ENCODE results near the gene MTHFS.

The MTHFS gene

DNA sequence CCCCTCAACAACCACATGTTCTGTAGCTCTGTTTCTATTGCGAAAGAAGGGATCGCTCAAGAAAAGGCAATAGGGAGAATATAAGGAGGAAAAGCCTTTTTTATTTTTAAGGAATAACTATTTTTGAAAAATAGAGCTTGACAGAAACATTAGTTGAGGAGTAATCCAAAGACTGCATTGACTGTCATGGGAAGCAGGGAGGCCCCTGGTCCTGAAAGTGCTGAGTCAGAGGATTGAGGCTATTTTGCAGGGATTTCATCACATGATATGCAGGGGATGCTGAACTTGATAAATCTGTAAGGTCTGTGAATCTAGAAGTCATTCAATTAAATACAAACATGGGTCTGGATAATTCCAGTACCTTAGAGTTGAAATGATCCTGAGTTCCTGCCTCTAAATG lies 92.0 kb downstream of the MTHFS start:
- no peak overlapping the region for H3K4me2 ChIP-seq (ENCODE audit: low read depth, low read length, poor library complexity, severe bottlenecking)
- no peaks in the 10 kb centered on the region for H3K9me3 ChIP-seq (ENCODE audit: insufficient read depth, low read length)
- no peaks in the 10 kb centered on the region for H3F3A ChIP-seq (ENCODE audit: insufficient read depth)
- no peaks in the 10 kb centered on the region for H3K79me2 ChIP-seq (ENCODE audit: insufficient read depth, low read length)
- no peak for TF ChIP-seq CTCF (IDR thresholded peaks at IDR 0.05; ENCODE audit: insufficient read depth, low read length, poor library complexity, severe bottlenecking)
- TF ChIP-seq EZH2phosphoT487 (conservative IDR thresholded peaks at IDR 0.05; ENCODE audit: low read length), result no peak
- no peak overlapping the region for H3K27ac ChIP-seq (ENCODE audit: low read depth, low read length)
- no peaks in the 10 kb centered on the region for H4K20me1 ChIP-seq (ENCODE audit: low read depth, low read length)
- no peaks in the 10 kb centered on the region for H3K36me3 ChIP-seq (ENCODE audit: low read length)
- H3K9ac ChIP-seq (ENCODE audit: low read length), result no peak overlapping the region
- H3K27me3 ChIP-seq (ENCODE audit: low read length), result no peaks in the 10 kb centered on the region
- no peaks in the 10 kb centered on the region for H3K9me2 ChIP-seq (replicated peaks; ENCODE audit: insufficient read depth, low read length)
- H3K4me3 ChIP-seq (ENCODE audit: insufficient read depth, low read length, poor library complexity, severe bottlenecking), result no peak overlapping the region
- H2AFZ ChIP-seq (ENCODE audit: low read depth, low read length, severe bottlenecking), result no peak overlapping the region

DNA sequence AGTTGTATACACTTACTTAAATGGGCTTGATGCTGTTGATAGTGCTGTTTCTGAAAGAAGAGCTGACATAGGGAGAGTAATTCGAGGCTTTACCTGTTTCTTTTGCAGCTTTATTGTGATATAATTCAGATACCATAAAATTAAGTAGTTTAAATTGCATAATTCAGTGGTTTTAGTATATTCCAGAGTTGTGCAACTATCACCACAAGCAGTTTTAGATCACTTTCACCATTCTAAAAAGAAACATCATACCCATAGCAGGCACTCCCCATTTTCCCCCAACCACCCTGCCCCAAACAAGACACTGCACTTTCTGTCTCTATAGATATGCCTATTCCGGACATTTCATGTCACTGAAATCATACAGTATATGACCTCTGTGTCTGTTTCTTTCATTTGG lies 98.5 kb downstream of the MTHFS start:
- no peaks in the 10 kb centered on the region for H3K79me2 ChIP-seq (ENCODE audit: insufficient read depth, low read length)
- H3F3A ChIP-seq (ENCODE audit: insufficient read depth), result no peaks in the 10 kb centered on the region
- TF ChIP-seq CTCF (IDR thresholded peaks at IDR 0.05; ENCODE audit: insufficient read depth, low read length, poor library complexity, severe bottlenecking) (no peak), EZH2phosphoT487 (conservative IDR thresholded peaks at IDR 0.05; ENCODE audit: low read length) (no peak)
- H3K4me2 ChIP-seq (ENCODE audit: low read depth, low read length, poor library complexity, severe bottlenecking), result no peak overlapping the region
- H3K36me3 ChIP-seq (ENCODE audit: low read length), result no peaks in the 10 kb centered on the region
- H3K9ac ChIP-seq (ENCODE audit: low read length), result no peak overlapping the region
- H3K27ac ChIP-seq (ENCODE audit: low read depth, low read length), result no peak overlapping the region
- no peaks in the 10 kb centered on the region for H3K9me3 ChIP-seq (ENCODE audit: insufficient read depth, low read length)
- no peak overlapping the region for H2AFZ ChIP-seq (ENCODE audit: low read depth, low read length, severe bottlenecking)
- no peaks in the 10 kb centered on the region for H4K20me1 ChIP-seq (ENCODE audit: low read depth, low read length)
- H3K27me3 ChIP-seq (ENCODE audit: low read length), result no peaks in the 10 kb centered on the region
- H3K4me3 ChIP-seq (ENCODE audit: insufficient read depth, low read length, poor library complexity, severe bottlenecking), result no peak overlapping the region
- H3K9me2 ChIP-seq (replicated peaks; ENCODE audit: insufficient read depth, low read length), result no peaks in the 10 kb centered on the region

All from SU-DHL-6 (cell line).